ENCODE data around the gene MASP1.

Gene MASP1

DNA sequence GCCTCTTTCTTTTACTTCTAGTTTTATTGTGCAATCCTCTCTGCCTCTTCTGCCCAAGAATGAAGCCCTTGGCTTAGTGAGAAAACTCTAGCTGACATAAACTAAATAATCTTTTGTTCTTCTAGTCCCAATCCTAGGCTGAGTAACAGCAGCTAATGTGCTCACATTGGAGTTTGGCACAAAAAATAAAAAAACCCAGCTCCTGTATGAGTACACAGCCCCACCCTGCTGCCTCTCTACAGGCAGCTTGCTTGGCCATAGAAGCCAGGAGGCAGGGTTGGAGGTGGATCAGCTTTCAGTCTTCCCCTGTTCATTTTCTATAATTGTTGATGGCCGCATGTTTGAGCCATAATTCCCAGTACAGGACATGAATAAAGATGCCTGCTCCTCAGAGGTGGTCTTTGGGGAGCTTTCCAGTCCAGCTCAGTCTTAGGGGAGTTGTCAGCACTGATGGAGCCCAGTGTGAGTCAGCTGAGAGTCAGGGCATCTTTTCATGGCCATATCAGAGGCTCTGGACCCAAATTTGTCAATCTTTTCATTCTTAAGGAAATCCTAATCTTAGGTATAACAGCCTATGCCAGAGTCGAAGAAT is 47.5 kb downstream of the MASP1 start:
- no peak for ATAC-seq
- TF ChIP-seq, protein P1, sequence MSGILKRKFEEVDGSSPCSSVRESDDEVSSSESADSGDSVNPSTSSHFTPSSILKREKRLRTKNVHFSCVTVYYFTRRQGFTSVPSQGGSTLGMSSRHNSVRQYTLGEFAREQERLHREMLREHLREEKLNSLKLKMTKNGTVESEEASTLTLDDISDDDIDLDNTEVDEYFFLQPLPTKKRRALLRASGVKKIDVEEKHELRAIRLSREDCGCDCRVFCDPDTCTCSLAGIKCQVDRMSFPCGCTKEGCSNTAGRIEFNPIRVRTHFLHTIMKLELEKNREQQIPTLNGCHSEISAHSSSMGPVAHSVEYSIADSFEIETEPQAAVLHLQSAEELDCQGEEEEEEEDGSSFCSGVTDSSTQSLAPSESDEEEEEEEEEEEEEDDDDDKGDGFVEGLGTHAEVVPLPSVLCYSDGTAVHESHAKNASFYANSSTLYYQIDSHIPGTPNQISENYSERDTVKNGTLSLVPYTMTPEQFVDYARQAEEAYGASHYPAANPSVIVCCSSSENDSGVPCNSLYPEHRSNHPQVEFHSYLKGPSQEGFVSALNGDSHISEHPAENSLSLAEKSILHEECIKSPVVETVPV (CRISPR knock-in tag; IDR thresholded peaks at IDR 0.05) = no peak
- TF ChIP-seq ISL1 (CRISPR knock-in tag; IDR thresholded peaks at IDR 0.05) (no peak), CSDC2 (CRISPR knock-in tag; IDR thresholded peaks at IDR 0.05) (no peak), ZNF70 (CRISPR knock-in tag; IDR thresholded peaks at IDR 0.05) (no peak), PPARA (CRISPR knock-in tag; IDR thresholded peaks at IDR 0.05; ENCODE audit: borderline replicate concordance) (no peak), ZNF565 (CRISPR knock-in tag; conservative IDR thresholded peaks at IDR 0.05; ENCODE audit: low read depth) (no peak), GLIS3 (CRISPR knock-in tag; IDR thresholded peaks at IDR 0.05) (no peak), TCF4 (CRISPR knock-in tag; IDR thresholded peaks at IDR 0.05; ENCODE audit: borderline replicate concordance) (no peak), OSR1 (CRISPR knock-in tag; IDR thresholded peaks at IDR 0.05) (no peak), SNAI2 (CRISPR knock-in tag; IDR thresholded peaks at IDR 0.05) (no peak), ARNTL (CRISPR knock-in tag; IDR thresholded peaks at IDR 0.05; ENCODE audit: borderline replicate concordance, low read depth) (no peak), BACH2 (CRISPR knock-in tag; IDR thresholded peaks at IDR 0.05; ENCODE audit: borderline replicate concordance) (no peak)
- TF ChIP-seq, protein P2, sequence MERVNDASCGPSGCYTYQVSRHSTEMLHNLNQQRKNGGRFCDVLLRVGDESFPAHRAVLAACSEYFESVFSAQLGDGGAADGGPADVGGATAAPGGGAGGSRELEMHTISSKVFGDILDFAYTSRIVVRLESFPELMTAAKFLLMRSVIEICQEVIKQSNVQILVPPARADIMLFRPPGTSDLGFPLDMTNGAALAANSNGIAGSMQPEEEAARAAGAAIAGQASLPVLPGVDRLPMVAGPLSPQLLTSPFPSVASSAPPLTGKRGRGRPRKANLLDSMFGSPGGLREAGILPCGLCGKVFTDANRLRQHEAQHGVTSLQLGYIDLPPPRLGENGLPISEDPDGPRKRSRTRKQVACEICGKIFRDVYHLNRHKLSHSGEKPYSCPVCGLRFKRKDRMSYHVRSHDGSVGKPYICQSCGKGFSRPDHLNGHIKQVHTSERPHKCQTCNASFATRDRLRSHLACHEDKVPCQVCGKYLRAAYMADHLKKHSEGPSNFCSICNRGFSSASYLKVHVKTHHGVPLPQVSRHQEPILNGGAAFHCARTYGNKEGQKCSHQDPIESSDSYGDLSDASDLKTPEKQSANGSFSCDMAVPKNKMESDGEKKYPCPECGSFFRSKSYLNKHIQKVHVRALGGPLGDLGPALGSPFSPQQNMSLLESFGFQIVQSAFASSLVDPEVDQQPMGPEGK (CRISPR knock-in tag; IDR thresholded peaks at IDR 0.05; ENCODE audit: borderline replicate concordance) = no peak
- TF ChIP-seq, protein P3, sequence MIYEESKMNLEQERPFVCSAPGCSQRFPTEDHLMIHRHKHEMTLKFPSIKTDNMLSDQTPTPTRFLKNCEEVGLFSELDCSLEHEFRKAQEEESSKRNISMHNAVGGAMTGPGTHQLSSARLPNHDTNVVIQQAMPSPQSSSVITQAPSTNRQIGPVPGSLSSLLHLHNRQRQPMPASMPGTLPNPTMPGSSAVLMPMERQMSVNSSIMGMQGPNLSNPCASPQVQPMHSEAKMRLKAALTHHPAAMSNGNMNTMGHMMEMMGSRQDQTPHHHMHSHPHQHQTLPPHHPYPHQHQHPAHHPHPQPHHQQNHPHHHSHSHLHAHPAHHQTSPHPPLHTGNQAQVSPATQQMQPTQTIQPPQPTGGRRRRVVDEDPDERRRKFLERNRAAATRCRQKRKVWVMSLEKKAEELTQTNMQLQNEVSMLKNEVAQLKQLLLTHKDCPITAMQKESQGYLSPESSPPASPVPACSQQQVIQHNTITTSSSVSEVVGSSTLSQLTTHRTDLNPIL (CRISPR knock-in tag; IDR thresholded peaks at IDR 0.05; ENCODE audit: low read depth) = no peak
- TF ChIP-seq, protein P4, sequence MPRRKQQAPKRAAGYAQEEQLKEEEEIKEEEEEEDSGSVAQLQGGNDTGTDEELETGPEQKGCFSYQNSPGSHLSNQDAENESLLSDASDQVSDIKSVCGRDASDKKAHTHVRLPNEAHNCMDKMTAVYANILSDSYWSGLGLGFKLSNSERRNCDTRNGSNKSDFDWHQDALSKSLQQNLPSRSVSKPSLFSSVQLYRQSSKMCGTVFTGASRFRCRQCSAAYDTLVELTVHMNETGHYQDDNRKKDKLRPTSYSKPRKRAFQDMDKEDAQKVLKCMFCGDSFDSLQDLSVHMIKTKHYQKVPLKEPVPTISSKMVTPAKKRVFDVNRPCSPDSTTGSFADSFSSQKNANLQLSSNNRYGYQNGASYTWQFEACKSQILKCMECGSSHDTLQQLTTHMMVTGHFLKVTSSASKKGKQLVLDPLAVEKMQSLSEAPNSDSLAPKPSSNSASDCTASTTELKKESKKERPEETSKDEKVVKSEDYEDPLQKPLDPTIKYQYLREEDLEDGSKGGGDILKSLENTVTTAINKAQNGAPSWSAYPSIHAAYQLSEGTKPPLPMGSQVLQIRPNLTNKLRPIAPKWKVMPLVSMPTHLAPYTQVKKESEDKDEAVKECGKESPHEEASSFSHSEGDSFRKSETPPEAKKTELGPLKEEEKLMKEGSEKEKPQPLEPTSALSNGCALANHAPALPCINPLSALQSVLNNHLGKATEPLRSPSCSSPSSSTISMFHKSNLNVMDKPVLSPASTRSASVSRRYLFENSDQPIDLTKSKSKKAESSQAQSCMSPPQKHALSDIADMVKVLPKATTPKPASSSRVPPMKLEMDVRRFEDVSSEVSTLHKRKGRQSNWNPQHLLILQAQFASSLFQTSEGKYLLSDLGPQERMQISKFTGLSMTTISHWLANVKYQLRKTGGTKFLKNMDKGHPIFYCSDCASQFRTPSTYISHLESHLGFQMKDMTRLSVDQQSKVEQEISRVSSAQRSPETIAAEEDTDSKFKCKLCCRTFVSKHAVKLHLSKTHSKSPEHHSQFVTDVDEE (CRISPR knock-in tag; IDR thresholded peaks at IDR 0.05) = no peak

DNA sequence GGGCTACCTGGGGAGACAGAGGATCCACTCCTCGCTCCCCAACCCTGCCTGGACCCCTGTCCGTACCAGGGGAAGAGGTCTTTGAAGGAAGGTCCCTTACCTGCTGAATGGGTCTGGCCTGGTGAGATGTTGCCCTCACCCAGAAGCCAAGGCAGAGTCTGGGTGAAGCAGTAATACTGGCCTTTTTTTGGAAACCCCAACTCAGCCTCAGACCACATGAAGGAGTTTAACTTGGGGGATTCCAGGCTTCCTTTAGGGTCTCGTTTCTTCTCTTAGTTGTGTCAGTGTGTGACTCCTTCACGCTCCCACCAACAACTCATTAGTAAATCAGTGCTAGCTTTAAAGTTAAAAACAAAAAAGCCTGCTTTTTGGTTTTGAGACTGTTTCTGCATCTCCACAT is 48.6 kb downstream of the MASP1 start:
- TF ChIP-seq ZNF565 (CRISPR knock-in tag; conservative IDR thresholded peaks at IDR 0.05; ENCODE audit: low read depth) = no peak
- no peak for TF ChIP-seq SNAI2 (CRISPR knock-in tag; IDR thresholded peaks at IDR 0.05)
- TF ChIP-seq, protein P3 (CRISPR knock-in tag; IDR thresholded peaks at IDR 0.05; ENCODE audit: low read depth) = no peak
- TF ChIP-seq TCF4 (CRISPR knock-in tag; IDR thresholded peaks at IDR 0.05; ENCODE audit: borderline replicate concordance) = no peak
- TF ChIP-seq, protein P2 (CRISPR knock-in tag; IDR thresholded peaks at IDR 0.05; ENCODE audit: borderline replicate concordance) = no peak
- no peak for TF ChIP-seq ZNF8 (CRISPR knock-in tag; IDR thresholded peaks at IDR 0.05)
- TF ChIP-seq GLIS3 (CRISPR knock-in tag; IDR thresholded peaks at IDR 0.05) = no peak
- TF ChIP-seq ZC3H10 (CRISPR knock-in tag; IDR thresholded peaks at IDR 0.05) = no peak
- no peak for TF ChIP-seq TOX (CRISPR knock-in tag; IDR thresholded peaks at IDR 0.05; ENCODE audit: borderline replicate concordance)
- ATAC-seq = no peak

DNA sequence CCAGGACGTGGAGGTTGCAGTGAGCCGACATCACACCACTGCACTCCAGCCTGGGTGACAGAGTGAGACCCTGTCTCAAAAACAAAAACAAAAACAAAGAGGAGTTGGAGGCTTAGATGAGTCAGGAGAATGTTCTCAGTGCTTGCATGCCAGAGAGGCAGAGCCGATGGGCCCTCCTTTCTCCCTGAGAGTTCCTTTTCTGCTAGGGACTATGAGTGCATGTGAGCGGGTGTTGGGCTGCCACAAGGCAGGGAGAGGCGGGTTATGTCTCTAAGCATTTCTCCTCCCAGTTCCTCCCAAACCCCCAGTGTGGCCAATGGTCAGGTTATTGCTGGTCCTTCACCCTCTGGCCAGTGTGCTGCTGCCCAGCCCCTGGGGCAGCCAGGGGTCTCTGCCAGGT is 49.1 kb downstream of the MASP1 start:
- no peak for ATAC-seq
- TF ChIP-seq ARNTL (CRISPR knock-in tag; IDR thresholded peaks at IDR 0.05; ENCODE audit: borderline replicate concordance, low read depth) (no peak), ZNF70 (CRISPR knock-in tag; IDR thresholded peaks at IDR 0.05) (no peak), OSR1 (CRISPR knock-in tag; IDR thresholded peaks at IDR 0.05) (no peak), PPARA (CRISPR knock-in tag; IDR thresholded peaks at IDR 0.05; ENCODE audit: borderline replicate concordance) (no peak), SNAI2 (CRISPR knock-in tag; IDR thresholded peaks at IDR 0.05) (no peak), ZFP3 (CRISPR knock-in tag; IDR thresholded peaks at IDR 0.05) (no peak), GLIS3 (CRISPR knock-in tag; IDR thresholded peaks at IDR 0.05) (no peak), TOX (CRISPR knock-in tag; IDR thresholded peaks at IDR 0.05; ENCODE audit: borderline replicate concordance) (no peak), ZNF565 (CRISPR knock-in tag; conservative IDR thresholded peaks at IDR 0.05; ENCODE audit: low read depth) (no peak)
- TF ChIP-seq, protein P5, sequence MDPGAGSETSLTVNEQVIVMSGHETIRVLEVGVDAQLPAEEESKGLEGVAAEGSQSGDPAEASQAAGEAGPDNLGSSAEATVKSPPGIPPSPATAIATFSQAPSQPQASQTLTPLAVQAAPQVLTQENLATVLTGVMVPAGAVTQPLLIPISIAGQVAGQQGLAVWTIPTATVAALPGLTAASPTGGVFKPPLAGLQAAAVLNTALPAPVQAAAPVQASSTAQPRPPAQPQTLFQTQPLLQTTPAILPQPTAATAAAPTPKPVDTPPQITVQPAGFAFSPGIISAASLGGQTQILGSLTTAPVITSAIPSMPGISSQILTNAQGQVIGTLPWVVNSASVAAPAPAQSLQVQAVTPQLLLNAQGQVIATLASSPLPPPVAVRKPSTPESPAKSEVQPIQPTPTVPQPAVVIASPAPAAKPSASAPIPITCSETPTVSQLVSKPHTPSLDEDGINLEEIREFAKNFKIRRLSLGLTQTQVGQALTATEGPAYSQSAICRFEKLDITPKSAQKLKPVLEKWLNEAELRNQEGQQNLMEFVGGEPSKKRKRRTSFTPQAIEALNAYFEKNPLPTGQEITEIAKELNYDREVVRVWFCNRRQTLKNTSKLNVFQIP (CRISPR knock-in tag; IDR thresholded peaks at IDR 0.05; ENCODE audit: borderline replicate concordance, low read depth) = no peak
- TF ChIP-seq, protein P4 (CRISPR knock-in tag; IDR thresholded peaks at IDR 0.05) = no peak

All from SK-N-SH treated with all-trans-retinoic acid at 6 μM for 48 hours (cell line).